Activated CD4-positive, alpha-beta memory T cell treated with anti-CD3 and anti-CD28 coated beads for 36 hours (primary cell): Measurements from ENCODE around the gene RNF152. TPM values are rescaled to one million over a fixed set of nuclear protein-coding genes. Genes with fewer than 3 reads are reported as not detected.
"Not testable (repeated sequence)": the region's sequence is repeated elsewhere in the genome, so short reads cannot be mapped to it uniquely, and the experiment has no call there.

ENCODE experiments used
- CTCF ChIA-PET: fragments of 350-600 bp; sonication (Branson Sonifier 250); formaldehyde crosslinking; loops from one replicate; lab custom pipeline; 2021; ENCODE audit warnings: antibody characterized with exemption, inconsistent platforms; lab: Charles Lee
- POLR2A ChIA-PET: fragments of 350-600 bp; sonication (Branson Sonifier 250); formaldehyde crosslinking; loops from one replicate; lab custom pipeline; 2021; ENCODE audit warnings: antibody characterized with exemption; lab: Charles Lee
- DNase-seq: peaks from one replicate; pipeline ENCODE4 v3.0.0-alpha.2; 2020
- H3K27ac Mint-ChIP-seq: one replicate; pipeline ENCODE4 v1.8.0; 2021; ENCODE audit warnings: mixed read lengths
- H3K27me3 Mint-ChIP-seq: one replicate; pipeline ENCODE4 v1.8.0; 2021; ENCODE audit warnings: mixed read lengths
- H3K36me3 Mint-ChIP-seq: one replicate; pipeline ENCODE4 v1.8.0; 2021; ENCODE audit warnings: mixed read lengths
- H3K4me1 Mint-ChIP-seq: one replicate; pipeline ENCODE4 v1.8.0; 2021; ENCODE audit warnings: low read depth, mixed read lengths
- H3K4me3 Mint-ChIP-seq: one replicate; pipeline ENCODE4 v1.8.0; 2021; ENCODE audit warnings: mild to moderate bottlenecking, mixed read lengths
- H3K9me3 Mint-ChIP-seq: one replicate; pipeline ENCODE4 v1.8.0; 2021; ENCODE audit warnings: mixed read lengths
- intact Hi-C: fragments of 100-400 bp; cut with micrococcal nuclease; formaldehyde crosslinking; loops from one replicate; pipeline ENCODE4 v1.15.1; 2023
- total RNA-seq, 2 experiments: library from RNA; stranded (reverse); gene quantifications; one replicate each; pipeline ENCODE4 v1.2.3, GENCODE V29; 2021

The RNF152 gene
- total RNA-seq, 2 experiments from 2014 or later = 0.12 to 0.26 TPM

DNA sequence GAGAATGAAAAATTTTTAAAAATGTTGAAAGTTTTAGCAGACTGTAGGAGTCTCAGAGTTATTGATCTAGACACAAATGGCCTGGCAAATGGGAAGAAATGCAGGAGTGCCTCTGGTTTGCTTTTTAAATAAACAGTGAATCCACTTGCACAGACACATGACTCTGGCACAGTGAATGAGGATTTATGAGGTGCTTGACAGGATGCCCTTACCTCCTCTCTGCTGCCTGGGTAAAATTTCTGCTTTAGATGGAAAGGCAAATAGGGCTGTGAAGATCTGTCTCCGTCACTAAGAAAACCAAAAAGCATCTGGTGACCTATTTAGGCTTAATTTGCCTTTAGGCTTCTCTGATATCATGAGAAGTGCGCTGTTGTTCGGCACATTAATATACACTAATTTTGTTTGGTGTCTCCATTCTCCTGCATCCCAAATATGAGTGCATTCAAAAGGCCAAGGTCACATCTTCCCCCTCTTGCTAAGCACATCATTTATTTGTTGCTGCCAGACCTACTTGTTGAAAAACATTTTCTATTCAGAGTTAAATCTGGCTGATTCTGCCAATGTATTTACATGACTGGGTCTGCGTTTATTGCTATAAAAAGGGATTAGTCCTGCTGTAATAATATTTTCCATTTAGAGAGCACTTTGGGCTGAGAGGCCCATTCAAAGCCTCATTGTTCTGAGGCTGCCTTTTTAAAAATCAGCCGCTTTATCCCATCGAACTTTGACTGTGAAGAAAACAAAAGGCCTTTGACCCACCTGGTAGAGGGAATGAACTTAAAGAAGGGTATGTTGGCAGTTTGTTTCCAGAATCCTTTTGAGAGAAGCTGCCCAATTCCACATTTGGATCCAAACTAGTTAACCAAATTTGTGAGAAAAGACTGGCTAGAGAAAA, 94.9 kb downstream of the RNF152 start:
- ChIA-PET POLR2A (no interaction called here), CTCF (no interaction called here)
- Mint-ChIP-seq H3K27me3 (peaks cover 15% of the 10 kb centered on the region), H3K4me1 (no peaks in the 10 kb centered on the region), H3K9me3 (no peaks in the 10 kb centered on the region), H3K36me3 (no peaks in the 10 kb centered on the region), H3K4me3 (no peak overlapping the region), H3K27ac (no peak overlapping the region)
- intact Hi-C loops = no loop called here
- no peak for DNase-seq

GRCh38 chr18:61791031-61791430, 101.8 kb downstream of the RNF152 start:
- H3K27me3 Mint-ChIP-seq = peaks cover 4% of the 10 kb centered on the region
- CTCF ChIA-PET = no interaction called here

DNA sequence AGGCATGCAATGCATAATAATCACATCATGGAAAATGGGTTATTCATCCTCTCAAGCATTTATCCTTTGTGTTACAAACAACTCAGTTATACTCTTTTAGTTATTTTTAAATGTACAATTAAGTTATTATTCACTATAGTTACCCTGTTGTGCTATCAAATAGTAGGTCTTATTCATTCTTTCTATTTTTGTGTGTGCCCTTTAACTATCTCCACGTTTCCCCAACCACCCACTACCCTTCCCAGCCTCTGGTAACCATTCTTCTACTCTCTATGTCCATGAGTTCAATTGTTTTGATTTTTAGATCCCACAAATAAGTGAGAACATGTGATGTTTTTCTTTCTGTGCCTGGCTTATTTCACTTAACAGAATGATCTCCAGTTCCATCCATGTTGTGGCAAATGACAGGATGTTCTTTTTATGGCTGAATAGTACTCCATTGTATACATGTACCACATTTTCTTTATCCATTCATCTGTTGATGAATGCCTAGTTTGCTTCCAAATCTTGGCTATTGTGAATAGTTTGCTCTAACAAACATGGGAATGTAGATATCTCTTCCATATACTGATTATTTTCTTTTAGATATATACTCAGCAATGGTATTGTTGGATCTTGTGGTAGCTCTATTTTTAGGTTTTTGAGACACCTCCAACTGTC, 105.7 kb downstream of the RNF152 start:
- H3K4me3 Mint-ChIP-seq, intact Hi-C loops, POLR2A ChIA-PET, CTCF ChIA-PET, H3K4me1 Mint-ChIP-seq, DNase-seq, H3K36me3 Mint-ChIP-seq, H3K27ac Mint-ChIP-seq, H3K27me3 Mint-ChIP-seq: not testable (repeated sequence)
- H3K9me3 Mint-ChIP-seq = peaks cover 14% of the 10 kb centered on the region

More at GRCh38 chr18:61791031-61791430, 101.8 kb downstream of the RNF152 start:
- POLR2A ChIA-PET = no interaction called here
- intact Hi-C loops = no loop called here
- Mint-ChIP-seq H3K4me3 (no peak overlapping the region), H3K9me3 (peaks cover 14% of the 10 kb centered on the region), H3K27ac (no peak overlapping the region), H3K36me3 (no peaks in the 10 kb centered on the region), H3K4me1 (no peaks in the 10 kb centered on the region)
- DNase-seq = no peak

GRCh38 chr18:61785588-61785987, 107.2 kb downstream of the RNF152 start:
- DNase-seq = no peak
- H3K36me3 Mint-ChIP-seq = no peaks in the 10 kb centered on the region
- CTCF ChIA-PET = no interaction called here
- H3K27me3 Mint-ChIP-seq = peaks cover 2% of the 10 kb centered on the region
- H3K27ac Mint-ChIP-seq = no peak overlapping the region
- no peaks in the 10 kb centered on the region for H3K4me1 Mint-ChIP-seq
- no peak overlapping the region for H3K4me3 Mint-ChIP-seq
- intact Hi-C loops = no loop called here
- POLR2A ChIA-PET = no interaction called here
- peaks cover 14% of the 10 kb centered on the region for H3K9me3 Mint-ChIP-seq

DNA sequence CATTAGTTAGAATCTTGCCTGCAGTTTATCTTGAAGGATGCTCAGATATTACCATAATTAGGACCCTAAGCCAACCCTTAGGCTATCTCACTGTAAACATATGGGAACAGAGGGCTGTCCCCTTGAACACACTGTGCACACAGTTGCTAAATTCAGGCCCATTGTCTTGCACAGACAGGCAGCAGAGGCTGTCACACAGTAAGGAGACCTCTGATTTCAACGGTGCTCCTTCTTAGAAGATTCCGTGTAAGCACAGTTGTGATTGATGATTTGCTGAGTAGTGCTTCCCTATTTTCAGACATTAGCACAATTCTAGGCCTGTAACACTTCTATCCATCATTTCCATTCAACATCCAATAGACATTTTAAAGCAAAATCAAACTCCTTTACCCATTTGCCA, 108.0 kb downstream of the RNF152 start:
- intact Hi-C loops = no loop called here
- peaks cover 14% of the 10 kb centered on the region for H3K9me3 Mint-ChIP-seq
- ChIA-PET POLR2A (no interaction called here), CTCF (no interaction called here)
- H3K4me1 Mint-ChIP-seq = no peaks in the 10 kb centered on the region
- DNase-seq = no peak
- no peaks in the 10 kb centered on the region for H3K36me3 Mint-ChIP-seq
- no peak overlapping the region for H3K27ac Mint-ChIP-seq
- no peak overlapping the region for H3K4me3 Mint-ChIP-seq
- H3K27me3 Mint-ChIP-seq = peaks cover 2% of the 10 kb centered on the region

- intact Hi-C loops = no loop called here
- POLR2A ChIA-PET = no interaction called here
- CTCF ChIA-PET = no interaction called here
Observed at GRCh38 chr18:61782545-61782944, 110.3 kb downstream of the RNF152 start.

DNA sequence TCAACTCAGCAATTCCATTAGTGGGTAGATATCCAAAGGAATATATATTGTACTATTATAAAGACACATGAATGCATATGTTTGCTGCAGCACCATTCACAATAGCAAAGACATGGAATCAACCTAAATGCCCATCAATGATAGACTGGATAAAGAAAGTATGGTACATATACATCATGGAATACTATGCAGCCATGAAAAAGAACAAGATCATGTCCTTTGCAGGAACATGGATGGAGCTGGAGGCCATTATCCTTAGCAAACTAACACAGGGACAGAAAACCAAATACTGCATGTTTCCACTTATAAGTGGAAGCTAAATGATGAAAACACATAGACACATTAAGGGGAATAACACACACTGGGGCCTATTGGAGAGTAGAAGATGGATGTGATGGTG, 116.6 kb downstream of the RNF152 start:
- POLR2A ChIA-PET, H3K4me1 Mint-ChIP-seq, H3K4me3 Mint-ChIP-seq, H3K36me3 Mint-ChIP-seq, H3K27me3 Mint-ChIP-seq, CTCF ChIA-PET, intact Hi-C loops, DNase-seq, H3K27ac Mint-ChIP-seq: not testable (repeated sequence)
- H3K9me3 Mint-ChIP-seq = peaks cover 19% of the 10 kb centered on the region

More at GRCh38 chr18:61782545-61782944, 110.3 kb downstream of the RNF152 start:
- Mint-ChIP-seq H3K36me3 (no peaks in the 10 kb centered on the region), H3K27me3 (peaks cover 2% of the 10 kb centered on the region), H3K9me3 (peaks cover 10% of the 10 kb centered on the region), H3K4me1 (no peaks in the 10 kb centered on the region), H3K4me3 (no peak overlapping the region), H3K27ac (no peak overlapping the region)
- DNase-seq = no peak

DNA sequence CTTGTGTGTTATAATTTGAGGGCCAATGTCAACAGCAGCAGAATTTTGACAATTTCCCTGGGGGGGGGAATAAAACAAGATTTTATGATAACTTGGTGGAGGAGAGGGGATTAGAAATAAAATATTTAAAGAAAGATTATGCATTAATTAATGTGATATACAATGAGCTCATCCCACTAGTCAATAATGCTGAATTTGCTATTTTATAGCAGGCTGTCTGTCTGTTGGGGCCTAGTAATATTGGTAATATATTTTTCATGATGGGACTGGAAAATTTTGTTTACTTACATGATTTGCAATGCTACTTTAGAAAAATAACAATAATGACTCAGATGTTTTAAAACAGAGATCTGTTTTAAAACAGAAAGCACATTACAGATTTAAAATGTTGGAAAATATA, 118.0 kb downstream of the RNF152 start:
- H3K4me3 Mint-ChIP-seq = no peak overlapping the region
- H3K27me3 Mint-ChIP-seq = peaks cover 2% of the 10 kb centered on the region
- intact Hi-C loops = no loop called here
- H3K27ac Mint-ChIP-seq = no peak overlapping the region
- no peaks in the 10 kb centered on the region for H3K4me1 Mint-ChIP-seq
- H3K9me3 Mint-ChIP-seq = peaks cover 19% of the 10 kb centered on the region
- no peak for DNase-seq
- peaks cover 5% of the 10 kb centered on the region for H3K36me3 Mint-ChIP-seq
- ChIA-PET POLR2A (no interaction called here), CTCF (interaction anchor here (0.5 kb wide), 1 partner anchor 305 kb away, joined by 3 read pairs; no protein-coding TSS in a partner anchor)

DNA sequence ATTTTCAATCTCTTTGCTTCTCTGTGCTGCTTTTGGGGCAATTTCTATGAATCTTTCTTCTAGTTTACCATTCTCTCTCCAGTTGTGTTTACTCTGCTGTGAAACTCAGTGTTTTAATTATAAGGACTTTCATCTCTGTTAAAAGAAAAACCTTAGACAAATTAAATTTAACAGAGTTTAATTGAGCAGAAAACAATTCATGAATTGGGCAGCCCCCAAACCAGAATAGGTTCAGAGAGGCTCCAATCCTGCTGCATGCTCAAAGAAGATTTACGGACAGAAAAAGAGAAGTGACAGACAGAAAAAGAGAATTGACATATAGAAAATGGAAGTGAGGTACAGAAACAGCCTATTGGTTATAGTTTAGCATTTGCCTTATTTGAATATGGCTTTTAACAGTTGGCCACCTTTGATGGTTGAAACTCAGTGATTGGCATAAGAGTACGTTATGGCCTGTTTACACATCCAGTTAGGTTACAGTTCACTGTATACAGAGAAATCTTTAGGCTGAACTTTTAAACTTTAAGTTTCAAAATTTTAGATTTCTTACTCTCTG, 120.4 kb downstream of the RNF152 start:
- POLR2A ChIA-PET = no interaction called here
- H3K27me3 Mint-ChIP-seq = no peaks in the 10 kb centered on the region
- H3K4me3 Mint-ChIP-seq = no peak overlapping the region
- no peak overlapping the region for H3K27ac Mint-ChIP-seq
- CTCF ChIA-PET = no interaction called here
- intact Hi-C loops = no loop called here
- no peak for DNase-seq
- H3K36me3 Mint-ChIP-seq = peaks cover 5% of the 10 kb centered on the region
- H3K4me1 Mint-ChIP-seq = no peaks in the 10 kb centered on the region
- peaks cover 14% of the 10 kb centered on the region for H3K9me3 Mint-ChIP-seq

DNA sequence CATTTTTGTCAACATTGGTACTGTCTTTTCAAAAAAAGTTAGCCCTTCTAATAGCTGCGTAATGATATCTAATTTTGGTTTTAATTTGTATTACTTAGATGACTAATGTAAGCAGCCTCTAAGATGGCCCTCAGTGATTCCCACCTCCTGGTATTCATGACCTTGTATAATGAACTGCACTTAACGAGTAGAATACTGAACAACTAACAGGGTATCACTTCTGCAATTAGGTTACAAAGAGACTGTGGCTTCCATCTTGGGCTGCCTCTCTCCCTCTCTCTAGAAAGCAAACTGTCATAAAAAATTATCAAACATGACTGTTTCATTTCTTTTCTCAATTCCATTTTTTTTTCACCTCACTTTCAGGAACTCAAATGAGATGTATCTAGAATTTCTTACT, 120.9 kb downstream of the RNF152 start:
- Mint-ChIP-seq H3K9me3 (peaks cover 14% of the 10 kb centered on the region), H3K4me3 (no peak overlapping the region), H3K27ac (no peak overlapping the region), H3K27me3 (no peaks in the 10 kb centered on the region), H3K36me3 (peaks cover 5% of the 10 kb centered on the region), H3K4me1 (no peaks in the 10 kb centered on the region)
- CTCF ChIA-PET = no interaction called here
- POLR2A ChIA-PET = no interaction called here
- DNase-seq = no peak
- intact Hi-C loops = no loop called here

DNA sequence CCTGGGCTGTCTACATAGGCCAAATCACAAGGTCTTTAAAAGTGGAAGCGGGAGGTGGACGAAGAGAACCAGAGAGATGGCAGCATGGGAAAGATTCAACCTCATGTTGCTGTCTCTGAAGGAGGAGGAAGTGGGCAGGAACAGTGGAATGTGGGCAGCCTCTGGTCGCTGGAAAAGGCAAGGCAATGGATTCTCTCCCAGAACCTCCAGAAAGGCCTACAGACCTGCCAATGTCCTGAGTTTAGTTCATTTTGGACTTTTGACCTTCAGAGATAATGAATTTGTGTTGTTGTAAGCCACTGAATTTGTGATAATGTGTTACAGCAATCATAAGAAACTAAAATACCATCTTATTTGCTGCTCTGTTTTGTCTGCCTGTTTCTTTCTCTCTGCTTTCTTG, 122.5 kb downstream of the RNF152 start:
- Mint-ChIP-seq H3K27ac (no peak overlapping the region), H3K27me3 (peaks cover 3% of the 10 kb centered on the region), H3K36me3 (no peaks in the 10 kb centered on the region), H3K9me3 (peaks cover 2% of the 10 kb centered on the region), H3K4me3 (no peak overlapping the region), H3K4me1 (peaks cover 1% of the 10 kb centered on the region)
- CTCF ChIA-PET = no interaction called here
- POLR2A ChIA-PET = no interaction called here
- intact Hi-C loops = no loop called here
- no peak for DNase-seq

DNA sequence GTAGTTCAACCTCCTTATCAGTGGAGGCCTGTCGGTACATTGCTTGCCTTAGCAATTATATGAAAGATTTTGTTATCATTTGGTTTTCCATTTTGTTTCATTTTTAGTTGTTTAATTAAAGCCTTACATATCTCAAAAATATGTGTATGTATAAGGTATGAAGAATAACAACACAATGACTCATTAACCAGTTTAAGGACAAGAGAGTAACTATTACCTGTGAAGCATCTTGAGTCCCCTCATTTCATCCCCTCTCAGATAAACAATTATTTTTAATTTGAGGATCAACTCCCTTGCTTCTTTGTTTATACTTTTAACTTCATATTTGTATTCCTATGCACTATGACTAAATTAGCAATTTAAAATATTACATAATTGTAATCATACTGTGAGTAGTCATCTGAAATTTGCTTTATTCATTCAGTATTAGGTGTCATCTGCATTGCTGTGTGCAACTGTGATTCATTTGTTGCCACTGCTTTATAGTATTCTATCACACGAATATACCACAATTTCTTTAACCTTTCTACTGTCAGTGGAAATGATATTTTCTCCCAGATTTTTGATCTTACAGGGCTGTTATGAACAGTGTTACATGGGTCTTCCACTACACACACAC, 126.4 kb downstream of the RNF152 start:
- intact Hi-C loops = no loop called here
- H3K4me3 Mint-ChIP-seq = no peak overlapping the region
- POLR2A ChIA-PET = no interaction called here
- no peaks in the 10 kb centered on the region for H3K9me3 Mint-ChIP-seq
- H3K36me3 Mint-ChIP-seq = no peaks in the 10 kb centered on the region
- no peak for DNase-seq
- CTCF ChIA-PET = no interaction called here
- peaks cover 14% of the 10 kb centered on the region for H3K4me1 Mint-ChIP-seq
- H3K27me3 Mint-ChIP-seq = peaks cover 3% of the 10 kb centered on the region
- H3K27ac Mint-ChIP-seq = no peak overlapping the region
